ENCODE measurements around the gene PHAX. TPM values are rescaled to one million over a fixed set of nuclear protein-coding genes. Genes with fewer than 3 reads are reported as not detected.

The PHAX gene
- total RNA-seq, 6 experiments from 2014 or later: 11.0 to 24.6 (median 19.4) TPM

DNA sequence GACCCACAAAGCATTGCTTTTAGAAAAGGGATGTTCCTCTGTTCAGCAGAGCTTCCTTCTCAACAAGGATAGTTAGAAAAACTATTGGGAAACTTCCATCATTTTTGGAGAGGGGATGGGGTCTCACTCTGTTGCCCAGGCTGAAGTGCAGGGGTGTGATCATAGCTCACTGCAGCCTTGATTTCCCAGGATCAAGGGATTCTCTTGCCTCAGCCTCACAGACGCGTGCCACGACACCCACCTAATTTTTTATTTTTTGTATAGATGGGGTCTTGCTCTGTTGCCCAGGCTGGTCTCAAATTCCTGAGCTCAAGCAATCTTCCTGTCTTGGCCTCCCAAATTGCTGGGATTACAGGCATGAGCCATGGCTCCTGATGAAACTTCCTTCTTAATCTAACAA lies 34.8 kb downstream of the PHAX start:
- intact Hi-C loops (cut with DNase I): no loop called here
- Histone ChIP-seq H3K4me1 (peaks cover 0 to 13% (median 0%) of the 10 kb centered on the region in 4 donors), H3K4me3 (no peak overlapping the region), H3K36me3 (no peaks in the 10 kb centered on the region), H3K9me3 (no peaks in the 10 kb centered on the region), H3K27me3 (no peaks in the 10 kb centered on the region), H3K27ac (no peak overlapping the region)
- TF ChIP-seq, protein P1, sequence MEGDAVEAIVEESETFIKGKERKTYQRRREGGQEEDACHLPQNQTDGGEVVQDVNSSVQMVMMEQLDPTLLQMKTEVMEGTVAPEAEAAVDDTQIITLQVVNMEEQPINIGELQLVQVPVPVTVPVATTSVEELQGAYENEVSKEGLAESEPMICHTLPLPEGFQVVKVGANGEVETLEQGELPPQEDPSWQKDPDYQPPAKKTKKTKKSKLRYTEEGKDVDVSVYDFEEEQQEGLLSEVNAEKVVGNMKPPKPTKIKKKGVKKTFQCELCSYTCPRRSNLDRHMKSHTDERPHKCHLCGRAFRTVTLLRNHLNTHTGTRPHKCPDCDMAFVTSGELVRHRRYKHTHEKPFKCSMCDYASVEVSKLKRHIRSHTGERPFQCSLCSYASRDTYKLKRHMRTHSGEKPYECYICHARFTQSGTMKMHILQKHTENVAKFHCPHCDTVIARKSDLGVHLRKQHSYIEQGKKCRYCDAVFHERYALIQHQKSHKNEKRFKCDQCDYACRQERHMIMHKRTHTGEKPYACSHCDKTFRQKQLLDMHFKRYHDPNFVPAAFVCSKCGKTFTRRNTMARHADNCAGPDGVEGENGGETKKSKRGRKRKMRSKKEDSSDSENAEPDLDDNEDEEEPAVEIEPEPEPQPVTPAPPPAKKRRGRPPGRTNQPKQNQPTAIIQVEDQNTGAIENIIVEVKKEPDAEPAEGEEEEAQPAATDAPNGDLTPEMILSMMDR (IDR thresholded peaks at IDR 0.05): no peak
- no peak for TF ChIP-seq POLR2A (IDR thresholded peaks at IDR 0.05)
- no peak for DNase-seq
- WGBS (ENCODE audit: insufficient coverage, low coverage, low lambda C conversion rate, missing lambda C conversion rate): 94% methylated on average over 3 of the region's 3 CpGs
- ATAC-seq: no peak

DNA sequence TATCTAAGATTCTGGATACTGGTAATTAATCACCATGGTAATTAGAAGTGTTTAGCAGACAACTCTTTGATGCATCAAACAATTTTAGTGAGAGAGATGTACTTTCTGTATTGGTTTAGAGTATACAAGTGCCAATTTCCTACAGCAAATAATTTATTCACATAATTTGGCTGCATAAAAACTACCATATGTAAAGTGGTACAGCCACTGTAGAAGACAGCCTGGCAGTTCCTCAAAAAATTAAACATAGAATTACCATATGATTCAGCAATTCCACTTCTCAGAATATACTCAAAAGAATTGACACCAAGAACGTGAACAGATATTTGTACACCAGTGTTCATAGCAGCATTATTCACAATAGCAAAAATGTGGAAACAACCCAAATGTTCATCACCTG lies 36.2 kb downstream of the PHAX start:
- intact Hi-C loops (cut with DNase I): no loop called here
- Histone ChIP-seq H3K27me3 (no peaks in the 10 kb centered on the region), H3K9me3 (no peaks in the 10 kb centered on the region), H3K27ac (no peak overlapping the region), H3K4me3 (no peak overlapping the region), H3K36me3 (no peaks in the 10 kb centered on the region), H3K4me1 (peaks cover 0 to 4% (median 0%) of the 10 kb centered on the region in 4 donors)
- no peak for DNase-seq
- TF ChIP-seq, protein P1 (IDR thresholded peaks at IDR 0.05): no peak
- TF ChIP-seq POLR2A (IDR thresholded peaks at IDR 0.05): no peak
- WGBS (ENCODE audit: insufficient coverage, low coverage, low lambda C conversion rate, missing lambda C conversion rate): 46% methylated on average over 1 of the region's 1 CpG
- ATAC-seq: no peak

DNA sequence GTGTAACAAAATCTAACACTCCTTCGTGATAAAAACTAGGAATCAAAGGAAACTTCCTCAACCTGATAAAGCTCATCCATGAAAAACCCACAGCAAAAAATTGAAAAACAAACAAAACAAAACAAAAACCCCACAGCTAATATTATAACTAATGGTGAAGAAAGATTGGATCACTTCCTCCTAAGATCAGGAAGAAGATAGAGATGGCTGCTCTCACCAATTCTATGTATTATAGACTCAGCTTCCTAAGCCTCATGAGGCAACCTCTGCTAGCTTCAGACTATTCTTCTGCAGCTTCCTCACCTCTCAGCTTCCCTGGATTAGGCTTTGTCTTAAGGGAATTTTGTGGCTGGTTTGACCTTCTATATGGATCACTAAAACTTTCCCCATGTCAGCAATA lies 40.1 kb downstream of the PHAX start:
- intact Hi-C loops (cut with DNase I): no loop called here

DNA sequence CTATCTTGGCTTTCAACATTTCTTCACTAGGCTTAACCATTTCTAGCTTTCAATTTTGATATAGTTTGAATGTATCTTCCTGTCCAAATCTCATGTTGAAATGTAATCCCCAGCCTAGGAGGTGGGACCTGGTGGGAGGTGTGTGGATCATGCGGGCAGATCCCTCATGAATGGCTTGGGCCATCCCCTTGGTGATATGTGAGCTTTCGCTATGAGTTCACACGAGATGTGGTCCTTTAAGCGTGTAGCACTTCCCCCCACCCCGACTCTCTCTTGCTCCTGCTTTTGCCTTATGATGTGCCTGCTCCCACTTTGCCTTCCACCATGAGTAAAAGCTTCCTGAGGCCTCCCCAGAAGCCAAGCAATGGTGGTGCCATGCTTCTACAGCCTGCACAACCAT lies 40.6 kb downstream of the PHAX start:
- no peaks in the 10 kb centered on the region for H3K36me3 ChIP-seq
- H3K27ac ChIP-seq: no peak overlapping the region
- no peak for TF ChIP-seq POLR2A (IDR thresholded peaks at IDR 0.05)
- TF ChIP-seq, protein P1 (IDR thresholded peaks at IDR 0.05): no peak
- intact Hi-C loops (cut with DNase I): no loop called here
- ATAC-seq: no peak
- no peaks in the 10 kb centered on the region for H3K27me3 ChIP-seq
- H3K4me1 ChIP-seq: no peaks in the 10 kb centered on the region
- WGBS (ENCODE audit: insufficient coverage, low coverage, low lambda C conversion rate, missing lambda C conversion rate): 65% methylated on average over 5 of the region's 5 CpGs
- DNase-seq: no peak
- no peak overlapping the region for H3K4me3 ChIP-seq
- peaks cover 0 to 12% (median 0%) of the 10 kb centered on the region in 4 donors for H3K9me3 ChIP-seq

More for the DNA sequence above, 40.1 kb downstream of the PHAX start:
- ATAC-seq (no peak), DNase-seq (no peak)
- 78% methylated on average over 1 of the region's 1 CpG for WGBS (ENCODE audit: insufficient coverage, low coverage, low lambda C conversion rate, missing lambda C conversion rate)
- peaks cover 0 to 12% (median 0%) of the 10 kb centered on the region in 4 donors for H3K9me3 ChIP-seq
- H3K4me3 ChIP-seq: no peak overlapping the region
- H3K4me1 ChIP-seq: no peaks in the 10 kb centered on the region
- TF ChIP-seq POLR2A (IDR thresholded peaks at IDR 0.05): no peak
- TF ChIP-seq, protein P1 (IDR thresholded peaks at IDR 0.05): no peak
- H3K27me3 ChIP-seq: no peaks in the 10 kb centered on the region
- no peaks in the 10 kb centered on the region for H3K36me3 ChIP-seq
- H3K27ac ChIP-seq: no peak overlapping the region

DNA sequence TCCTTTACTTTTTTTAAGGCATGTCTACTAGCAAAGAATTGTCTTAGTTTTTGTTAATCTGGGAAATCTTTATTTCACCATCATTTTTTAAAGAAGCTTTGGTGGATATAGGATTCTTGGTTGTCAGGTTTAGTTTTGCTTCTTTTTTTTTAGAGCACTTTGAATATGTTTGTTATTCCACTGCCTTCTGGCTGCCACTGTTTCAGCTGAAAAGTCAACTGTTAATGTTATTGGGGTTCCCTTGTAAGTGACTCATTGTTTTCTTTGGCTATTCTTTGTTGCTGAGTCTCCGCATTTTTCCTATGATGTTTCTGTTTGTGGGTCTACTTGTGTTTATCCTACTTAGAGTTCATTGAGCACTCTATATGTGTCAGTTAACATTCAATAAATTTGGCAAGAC lies 44.4 kb downstream of the PHAX start:
- H3K27ac ChIP-seq: no peak overlapping the region
- TF ChIP-seq POLR2A (IDR thresholded peaks at IDR 0.05): no peak
- TF ChIP-seq, protein P1 (IDR thresholded peaks at IDR 0.05): no peak
- ATAC-seq: no peak
- no peak for DNase-seq
- H3K36me3 ChIP-seq: no peaks in the 10 kb centered on the region
- H3K4me3 ChIP-seq: no peak overlapping the region
- WGBS (ENCODE audit: insufficient coverage, low coverage, low lambda C conversion rate, missing lambda C conversion rate): 100% methylated on average over 1 of the region's 1 CpG
- peaks cover 0 to 25% (median 6%) of the 10 kb centered on the region in 4 donors for H3K4me1 ChIP-seq
- H3K27me3 ChIP-seq: no peaks in the 10 kb centered on the region
- peaks cover 0 to 12% (median 0%) of the 10 kb centered on the region in 4 donors for H3K9me3 ChIP-seq
- intact Hi-C loops (cut with DNase I): no loop called here

Measured in right lobe of liver (tissue), 6 donors.